ENCODE measurements around the gene GNG8. TPM values are rescaled to one million over a fixed set of nuclear protein-coding genes. Genes with fewer than 3 reads are reported as not detected.
A peak's percentile ranks its signal among the peaks of the same experiment; 100 is the strongest.

Gene GNG8
- total and polyA plus RNA-seq, 2 experiments from 2014 or later: 16.2 TPM; not detected in 1

GRCh38 chr19:46648961-46649960 lies 13.3 kb upstream of the GNG8 start:
- DNase-seq (ENCODE audit: low read depth in 1 of 2, low spot score in 1 of 2): no peak
- Histone ChIP-seq H3K9me3 (ENCODE audit: low read depth) (no peaks in the 10 kb centered on the region), H3K4me1 (ENCODE audit: low read depth) (peaks cover 5% of the 10 kb centered on the region), H3K4me3 (no peak overlapping the region), H3K27ac (no peak overlapping the region), H3K27me3 (peaks cover 9% of the 10 kb centered on the region), H3K36me3 (peaks cover 10% of the 10 kb centered on the region)
- TF ChIP-seq, protein P1, sequence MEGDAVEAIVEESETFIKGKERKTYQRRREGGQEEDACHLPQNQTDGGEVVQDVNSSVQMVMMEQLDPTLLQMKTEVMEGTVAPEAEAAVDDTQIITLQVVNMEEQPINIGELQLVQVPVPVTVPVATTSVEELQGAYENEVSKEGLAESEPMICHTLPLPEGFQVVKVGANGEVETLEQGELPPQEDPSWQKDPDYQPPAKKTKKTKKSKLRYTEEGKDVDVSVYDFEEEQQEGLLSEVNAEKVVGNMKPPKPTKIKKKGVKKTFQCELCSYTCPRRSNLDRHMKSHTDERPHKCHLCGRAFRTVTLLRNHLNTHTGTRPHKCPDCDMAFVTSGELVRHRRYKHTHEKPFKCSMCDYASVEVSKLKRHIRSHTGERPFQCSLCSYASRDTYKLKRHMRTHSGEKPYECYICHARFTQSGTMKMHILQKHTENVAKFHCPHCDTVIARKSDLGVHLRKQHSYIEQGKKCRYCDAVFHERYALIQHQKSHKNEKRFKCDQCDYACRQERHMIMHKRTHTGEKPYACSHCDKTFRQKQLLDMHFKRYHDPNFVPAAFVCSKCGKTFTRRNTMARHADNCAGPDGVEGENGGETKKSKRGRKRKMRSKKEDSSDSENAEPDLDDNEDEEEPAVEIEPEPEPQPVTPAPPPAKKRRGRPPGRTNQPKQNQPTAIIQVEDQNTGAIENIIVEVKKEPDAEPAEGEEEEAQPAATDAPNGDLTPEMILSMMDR (IDR thresholded peaks at IDR 0.05; ENCODE audit: low read depth, low read length): no peak

GRCh38 chr19:46648060-46648960 lies 12.3 kb upstream of the GNG8 start:
- no peak for DNase-seq (ENCODE audit: low read depth in 1 of 2, low spot score in 1 of 2)

GRCh38 chr19:46646402-46646801 lies 10.4 kb upstream of the GNG8 start:
- DNase-seq (ENCODE audit: low read depth in 1 of 2, low spot score in 1 of 2): no peak
- peaks cover 9% of the 10 kb centered on the region for H3K27me3 ChIP-seq
- H3K4me3 ChIP-seq: no peak overlapping the region
- peaks cover 3% of the 10 kb centered on the region for H3K36me3 ChIP-seq
- no peak overlapping the region for H3K27ac ChIP-seq
- no peaks in the 10 kb centered on the region for H3K9me3 ChIP-seq (ENCODE audit: low read depth)
- TF ChIP-seq, protein P1 (IDR thresholded peaks at IDR 0.05; ENCODE audit: low read depth, low read length): no peak
- H3K4me1 ChIP-seq (ENCODE audit: low read depth): no peaks in the 10 kb centered on the region

More at GRCh38 chr19:46648060-46648960, 12.3 kb upstream of the GNG8 start:
- TF ChIP-seq, protein P1 (IDR thresholded peaks at IDR 0.05; ENCODE audit: low read depth, low read length): no peak
- Histone ChIP-seq H3K27ac (no peak overlapping the region), H3K4me1 (ENCODE audit: low read depth) (no peaks in the 10 kb centered on the region), H3K4me3 (no peak overlapping the region), H3K27me3 (peaks cover 9% of the 10 kb centered on the region), H3K36me3 (peaks cover 10% of the 10 kb centered on the region), H3K9me3 (ENCODE audit: low read depth) (no peaks in the 10 kb centered on the region)

- Histone ChIP-seq H3K27me3 (peaks cover 9% of the 10 kb centered on the region), H3K4me1 (ENCODE audit: low read depth) (peaks cover 12% of the 10 kb centered on the region), H3K9me3 (ENCODE audit: low read depth) (no peaks in the 10 kb centered on the region), H3K36me3 (no peaks in the 10 kb centered on the region), H3K4me3 (no peak overlapping the region), H3K27ac (peak overlapping the region; percentile 64)
- TF ChIP-seq, protein P1 (IDR thresholded peaks at IDR 0.05; ENCODE audit: low read depth, low read length): no peak
- DNase-seq (ENCODE audit: low read depth in 1 of 2, low spot score in 1 of 2): no peak
Measured at GRCh38 chr19:46644720-46645119, 8.7 kb upstream of the GNG8 start.

GRCh38 chr19:46640656-46641055 lies 4.7 kb upstream of the GNG8 start:
- H3K4me1 ChIP-seq (ENCODE audit: low read depth): peaks cover 19% of the 10 kb centered on the region
- H3K27ac ChIP-seq: peak overlapping the region; percentile 70
- H3K27me3 ChIP-seq: no peaks in the 10 kb centered on the region
- H3K36me3 ChIP-seq: no peaks in the 10 kb centered on the region
- no peaks in the 10 kb centered on the region for H3K9me3 ChIP-seq (ENCODE audit: low read depth)
- TF ChIP-seq, protein P1 (IDR thresholded peaks at IDR 0.05; ENCODE audit: low read depth, low read length): no peak
- no peak overlapping the region for H3K4me3 ChIP-seq
- no peak for DNase-seq (ENCODE audit: low read depth in 1 of 2, low spot score in 1 of 2)

Data from cardiac muscle cell (in vitro differentiated cells and primary cell).